H1 (cell line): Measurements from ENCODE around the gene KCNA4. TPM values are rescaled to one million over a fixed set of nuclear protein-coding genes. Genes with fewer than 3 reads are reported as not detected.

Experiments used
- CTCF ChIA-PET: fragments of 300-600 bp; sonication (Branson Sonifier 250); formaldehyde crosslinking; loops from one replicate; lab custom pipeline; 2021; ENCODE audit not compliant: partially characterized antibody; lab: Charles Lee
- POLR2A ChIA-PET: fragments of 300-600 bp; sonication (Branson Sonifier 250); formaldehyde crosslinking; loops from one replicate; lab custom pipeline; 2021; ENCODE audit warnings: inconsistent platforms; ENCODE audit not compliant: partially characterized antibody; lab: Charles Lee
- DNase-seq, 2 experiments: peaks; one replicate each; pipeline versions ENCODE4 v3.0.0 to v3.0.0-alpha.2; 2010 to 2022; ENCODE audit warnings: low spot score in 2 of 2, low read depth in 1 of 2, mixed read lengths in 1 of 2
- FAIRE-seq: peaks from 2 replicates; lab custom pipeline; 2011; peaks lifted over from hg19 to GRCh38; lab: Jason Lieb, UNC
- H2AFZ ChIP-seq: 2 replicates; pipeline ENCODE4 v1.8.1; 2012; ENCODE audit warnings: low read length, inconsistent platforms
- H2AK5ac ChIP-seq: 2 replicates; pipeline ENCODE4 v1.6.1; 2013; ENCODE audit warnings: low read depth, low read length
- H2BK120ac ChIP-seq: replicated peaks from 2 replicates; pipeline ENCODE3; 2013; ENCODE audit warnings: low read depth, low read length, inconsistent platforms
- H2BK12ac ChIP-seq: 2 replicates; pipeline ENCODE4 v1.6.1; 2013; ENCODE audit warnings: low read depth, low read length
- H2BK15ac ChIP-seq: 2 replicates; pipeline ENCODE4 v1.6.1; 2013; ENCODE audit warnings: low read length
- H2BK20ac ChIP-seq: 2 replicates; pipeline ENCODE4 v1.6.1; 2013; ENCODE audit warnings: low read length
- H2BK5ac ChIP-seq: 2 replicates; pipeline ENCODE4 v1.6.1; 2013; ENCODE audit warnings: low read depth, low read length
- H3K14ac ChIP-seq: 2 replicates; pipeline ENCODE4 v1.6.1; 2013; ENCODE audit warnings: inconsistent platforms; ENCODE audit not compliant: insufficient read length
- H3K18ac ChIP-seq: 2 replicates; pipeline ENCODE4 v1.6.1; 2013; ENCODE audit warnings: low read length; ENCODE audit errors: extremely low read depth
- H3K23ac ChIP-seq: 2 replicates; pipeline ENCODE4 v1.6.1; 2013; ENCODE audit warnings: inconsistent platforms; ENCODE audit not compliant: insufficient read length
- H3K23me2 ChIP-seq: 2 replicates; pipeline ENCODE4 v1.6.1; 2013; ENCODE audit warnings: low read depth, low read length
- H3K27ac ChIP-seq: 2 replicates; pipeline ENCODE4 v1.6.1; 2011; ENCODE audit warnings: low read depth, low read length, inconsistent platforms
- H3K27me3 ChIP-seq, 4 experiments: replicated peaks in 1 of 4; 1 replicate in 1 of 4; 2 replicates in 3 of 4; pipeline versions ENCODE4 v1.6.1 to v1.8.1; 2011 to 2013; ENCODE audit warnings: low read length in 3 of 4, mild to moderate bottlenecking in 3 of 4, inconsistent platforms in 2 of 4, mixed read lengths in 2 of 4, moderate library complexity in 1 of 4; ENCODE audit not compliant: control insufficient read depth in 3 of 4, insufficient read depth in 3 of 4; ENCODE audit errors: extremely low read depth in 1 of 4
- H3K36me3 ChIP-seq, 4 experiments: 2 replicates each; pipeline versions ENCODE4 v1.6.1 to v1.8.1; 2011 to 2013; ENCODE audit warnings: mild to moderate bottlenecking in 4 of 4, low read length in 3 of 4, moderate library complexity in 2 of 4, control low read depth in 1 of 4, inconsistent platforms in 1 of 4; ENCODE audit not compliant: insufficient read depth in 4 of 4, control insufficient read depth in 2 of 4
- H3K4ac ChIP-seq: replicated peaks from 2 replicates; pipeline ENCODE3; 2013; ENCODE audit warnings: low read length, low read depth, mixed read lengths, inconsistent platforms; ENCODE audit not compliant: insufficient read length
- H3K4me1 ChIP-seq, 4 experiments: replicated peaks in 1 of 4; 1 replicate in 1 of 4; 2 replicates in 3 of 4; pipeline versions ENCODE4 v1.6.1 to v1.8.1; 2011 to 2013; ENCODE audit warnings: low read length in 3 of 4, inconsistent platforms in 2 of 4, mixed read lengths in 1 of 4; ENCODE audit not compliant: insufficient read depth in 4 of 4, control insufficient read depth in 3 of 4
- H3K4me2 ChIP-seq, 2 experiments: 2 replicates each; pipeline versions ENCODE4 v1.6.1 to v1.8.1; 2011 to 2013; ENCODE audit warnings: low read depth in 2 of 2, low read length in 2 of 2, control low read depth in 1 of 2, inconsistent platforms in 1 of 2, mild to moderate bottlenecking in 1 of 2; ENCODE audit not compliant: insufficient read depth in 1 of 2
- H3K4me3 ChIP-seq, 4 experiments: fragments of 200-600, 300-600 bp in 1 of 4; sonication (generic), shearing (Covaris generic), sonication (Bioruptor Twin) in 1 of 4; 2 replicates each; pipeline versions ENCODE4 v1.5.1 to v1.8.1; 2011 to 2016; ENCODE audit warnings: low read length in 4 of 4, low read depth in 3 of 4, control low read depth in 2 of 4, inconsistent platforms in 2 of 4, mild to moderate bottlenecking in 2 of 4, mixed read lengths in 1 of 4, moderate library complexity in 1 of 4; ENCODE audit not compliant: insufficient read depth in 2 of 4; ENCODE audit errors: extremely low read depth in 1 of 4
- H3K56ac ChIP-seq: replicated peaks from 2 replicates; pipeline ENCODE3; 2013; ENCODE audit warnings: low read depth, mild to moderate bottlenecking, mixed read lengths, low read length, inconsistent platforms; ENCODE audit not compliant: insufficient read length
- H3K79me1 ChIP-seq: 2 replicates; pipeline ENCODE4 v1.6.1; 2013; ENCODE audit warnings: low read depth, low read length, control low read depth
- H3K79me2 ChIP-seq, 2 experiments: 2 replicates each; pipeline versions ENCODE4 v1.6.1 to v1.8.1; 2012 to 2013; ENCODE audit warnings: low read length in 2 of 2, mild to moderate bottlenecking in 2 of 2, inconsistent platforms in 1 of 2; ENCODE audit not compliant: insufficient read depth in 2 of 2, control insufficient read depth in 1 of 2
- H3K9ac ChIP-seq, 4 experiments: replicated peaks in 1 of 4; 1 replicate in 1 of 4; 2 replicates in 3 of 4; pipeline versions ENCODE4 v1.6.1 to v1.8.1; 2011 to 2013; ENCODE audit warnings: low read depth in 3 of 4, low read length in 3 of 4, control low read depth in 2 of 4, mild to moderate bottlenecking in 2 of 4, moderate library complexity in 2 of 4, inconsistent platforms in 1 of 4; ENCODE audit errors: extremely low read depth in 1 of 4
- H3K9me3 ChIP-seq, 2 experiments: 2 replicates each; pipeline versions ENCODE4 v1.6.1 to v1.8.1; 2012 to 2013; ENCODE audit warnings: mild to moderate bottlenecking in 2 of 2, moderate library complexity in 2 of 2, control low read depth in 1 of 2, inconsistent platforms in 1 of 2, low read depth in 1 of 2, low read length in 1 of 2, mixed read lengths in 1 of 2; ENCODE audit not compliant: insufficient read depth in 2 of 2
- H4K20me1 ChIP-seq, 2 experiments: replicated peaks in 1 of 2; 2 replicates each; pipeline versions ENCODE3 to v1.8.1; 2011 to 2013; ENCODE audit warnings: inconsistent platforms in 2 of 2, low read length in 2 of 2, mild to moderate bottlenecking in 1 of 2; ENCODE audit not compliant: insufficient read depth in 2 of 2, control insufficient read depth in 1 of 2
- H4K5ac ChIP-seq: 2 replicates; pipeline ENCODE4 v1.6.1; 2013; ENCODE audit warnings: low read length, low read depth, mixed read lengths, inconsistent platforms; ENCODE audit not compliant: insufficient read length
- H4K8ac ChIP-seq: 2 replicates; pipeline ENCODE4 v1.8.0; 2013; ENCODE audit warnings: mild to moderate bottlenecking, moderate library complexity, low read length, inconsistent platforms; ENCODE audit not compliant: insufficient read depth; ENCODE audit errors: extremely low read depth
- H4K91ac ChIP-seq: replicated peaks from 2 replicates; pipeline ENCODE3; 2013; ENCODE audit warnings: low read length, mixed read lengths, inconsistent platforms; ENCODE audit not compliant: insufficient read length
- CHD1 ChIP-seq: IDR thresholded peaks from 2 replicates; pipeline ENCODE4 v1.6.1; 2012; ENCODE audit warnings: low read depth, low read length, improper control_type of control experiment
- KDM5A ChIP-seq: fragments of 200-600 bp; IDR thresholded peaks from 2 replicates; pipeline ENCODE4 v1.7.1; 2012; ENCODE audit warnings: mild to moderate bottlenecking, low read length, inconsistent platforms, mixed read lengths
- RXRA ChIP-seq: IDR thresholded peaks from 2 replicates; pipeline ENCODE4 v1.6.1; 2011; ENCODE audit warnings: low read depth, mild to moderate bottlenecking, low read length, moderate library complexity; ENCODE audit not compliant: insufficient read depth
- SP4 ChIP-seq: IDR thresholded peaks from 2 replicates; pipeline ENCODE4 v1.6.1; 2012; ENCODE audit warnings: low read length, inconsistent platforms
- SUZ12 ChIP-seq: fragments of 200-600 bp; sonication (generic); IDR thresholded peaks from 2 replicates; pipeline ENCODE4 v1.6.1; 2012; ENCODE audit warnings: mild to moderate bottlenecking, inconsistent platforms, low read length, moderate library complexity, mixed read lengths
- TAF7 ChIP-seq: optimal IDR thresholded peaks from 2 replicates; pipeline ENCODE3; 2011; ENCODE audit warnings: low read depth, mild to moderate bottlenecking, inconsistent platforms, low read length, moderate library complexity, borderline replicate concordance
- WGBS, 2 experiments: shearing (Covaris generic) in 1 of 2; methylation state at CpG; one replicate each; pipeline versions ENCODE4 v1.1.6 to v1.1.7; 2013 to 2015; ENCODE audit warnings: low lambda C conversion rate in 2 of 2, mixed read lengths in 2 of 2, inconsistent platforms in 1 of 2, low coverage in 1 of 2, missing lambda C conversion rate in 1 of 2; ENCODE audit not compliant: insufficient replicate concordance in 2 of 2, insufficient coverage in 1 of 2, insufficient read length in 1 of 2; ENCODE audit errors: extremely low coverage in 1 of 2, missing lambda C conversion rate in 1 of 2; 5-methylcytosine and 5-hydroxymethylcytosine counted together
- polyA plus RNA-seq, 7 experiments: library from polyadenylated mRNA; depleted of rRNA in 3 of 7; stranded (reverse) in 5 of 7; unstranded in 2 of 7; fragments of >200 nt in 5 of 7; fragments of 200-250 nt in 2 of 7; gene quantifications; 1 replicate in 5 of 7; 2 replicates in 1 of 7; 4 replicates in 1 of 7; pipeline versions ENCODE4 v1.2.1 to v1.2.3, GENCODE V29; 2011 to 2013; ENCODE audit warnings: missing spikeins in 2 of 7, mixed read lengths in 2 of 7
- total RNA-seq: library from RNA; stranded (reverse); fragmentation: NEBNext Ultra II Directional; extraction: Animal tissue kit (Norgen Biotek cat#: 25700); gene quantifications from 2 replicates; pipeline ENCODE4 v1.2.1, GENCODE V29; 2021

Gene KCNA4
- total and polyA plus RNA-seq, 2 of the 8 experiments (the other 6 are each of a cell fraction or from before 2014, with no cell fraction given): not detected

GRCh38 chr11:30045921-30046577 is 29.2 kb upstream of the KCNA4 start:
- H4K5ac ChIP-seq: no peak overlapping the region
- DNase-seq (no peak), FAIRE-seq (no peak)
- H4K91ac ChIP-seq: no peak overlapping the region
- H3K56ac ChIP-seq: no peak overlapping the region
- H3K23ac ChIP-seq: no peak overlapping the region
- H2BK120ac ChIP-seq: no peak overlapping the region
- no peak overlapping the region for H2BK5ac ChIP-seq
- no peaks in the 10 kb centered on the region for H3K79me2 ChIP-seq
- no peaks in the 10 kb centered on the region for H4K20me1 ChIP-seq
- WGBS, 2 experiments: 75% methylated on average over 7 of the region's 7 CpGs; no CpG with 5 or more reads in 1 of the 2 experiments
- ChIA-PET CTCF (interaction anchor here (0.7 to 4.6 kb wide), 21 partner anchors 10 to 612 kb away, joined by 3 to 24 read pairs (median 4); no protein-coding TSS in a partner anchor), POLR2A (no interaction called here)
- no peak overlapping the region for H3K4me2 ChIP-seq
- H3K9me3 ChIP-seq: no peaks in the 10 kb centered on the region
- no peak overlapping the region for H2BK12ac ChIP-seq
- H3K27ac ChIP-seq: no peak overlapping the region
- no peak overlapping the region for H3K4ac ChIP-seq
- H2AK5ac ChIP-seq: no peak overlapping the region
- no peaks in the 10 kb centered on the region for H3K79me1 ChIP-seq
- no peak overlapping the region for H3K14ac ChIP-seq
- no peak overlapping the region for H2BK20ac ChIP-seq
- H2BK15ac ChIP-seq: no peak overlapping the region
- no peak for TF ChIP-seq KDM5A
- TF ChIP-seq SP4: no peak
- no peak for TF ChIP-seq TAF7
- TF ChIP-seq SUZ12: no peak
- TF ChIP-seq RXRA: no peak
- no peak for TF ChIP-seq CHD1
- H3K18ac ChIP-seq: no peak overlapping the region
- H3K27me3 ChIP-seq: no peaks in the 10 kb centered on the region; a peak in 1 of 7 replicates
- no peak overlapping the region for H2AFZ ChIP-seq
- H4K8ac ChIP-seq: no peak overlapping the region
- H3K4me3 ChIP-seq: no peak overlapping the region
- H3K23me2 ChIP-seq: no peaks in the 10 kb centered on the region
- no peaks in the 10 kb centered on the region for H3K36me3 ChIP-seq
- no peak overlapping the region for H3K9ac ChIP-seq
- H3K4me1 ChIP-seq: no peaks in the 10 kb centered on the region
